ENCODE results near the gene DPP3. TPM values are rescaled to one million over a fixed set of nuclear protein-coding genes. Genes with fewer than 3 reads are reported as not detected.

Gene DPP3
- polyA plus RNA-seq, 2 of the 4 experiments (the other 2 are of a cell fraction), result 52.2 to 70.5 TPM

GRCh38 chr11:66468691-66469090 lies 11.5 kb upstream of the DPP3 start:
- FAIRE-seq (no peak), ATAC-seq (no peak), DNase-seq (ENCODE audit: low read depth in 1 of 2, low spot score in 1 of 2) (no peak)
- ChIA-PET CTCF (interaction anchor here (0.5 to 4.8 kb wide), 9 partner anchors 11 to 847 kb away, joined by 3 to 37 read pairs (median 4); partner anchors contain the start of genes DPP3 and MRPL11), POLR2A (interaction anchor here (1.5 kb wide), 1 partner anchor 11 kb away, joined by 11 read pairs; the partner anchor contains the start of gene DPP3)
- Histone ChIP-seq H3K27ac (no peak overlapping the region), H3K9me3 (no peaks in the 10 kb centered on the region), H3K4me2 (no peak overlapping the region), H3K4me1 (peaks cover 10% of the 10 kb centered on the region), H3K4me3 (no peak overlapping the region)
- no peak for TF ChIP-seq ESRRA (IDR thresholded peaks at IDR 0.05; ENCODE audit: borderline replicate concordance, low read length)
- no peak for TF ChIP-seq HEYL (CRISPR knock-in tag; IDR thresholded peaks at IDR 0.05)
- no peak for TF ChIP-seq BCL3 (IDR thresholded peaks at IDR 0.05)
- no peak for TF ChIP-seq ELK1 (IDR thresholded peaks at IDR 0.05; ENCODE audit: low read depth, low read length)
- no peak for TF ChIP-seq E2F6 (IDR thresholded peaks at IDR 0.05; ENCODE audit: borderline replicate concordance, low read depth)
- TF ChIP-seq RFX5 (IDR thresholded peaks at IDR 0.05), result no peak
- no peak for TF ChIP-seq CBX8 (IDR thresholded peaks at IDR 0.05)
- 91% methylated on average over 6 of the region's 6 CpGs for WGBS (ENCODE audit: missing lambda C conversion rate)

GRCh38 chr11:66469441-66469840 lies 10.8 kb upstream of the DPP3 start:
- Histone ChIP-seq H3K4me2 (no peak overlapping the region), H3K4me3 (no peak overlapping the region), H3K4me1 (peaks cover 10% of the 10 kb centered on the region), H3K27ac (no peak overlapping the region), H3K9me3 (no peaks in the 10 kb centered on the region)
- ChIA-PET POLR2A (interaction anchor here (1.5 kb wide), 1 partner anchor 11 kb away, joined by 11 read pairs; the partner anchor contains the start of gene DPP3), CTCF (interaction anchor here (0.5 to 4.8 kb wide), 9 partner anchors 10 to 846 kb away, joined by 3 to 37 read pairs (median 4); partner anchors contain the start of gene DPP3)
- no peak for ATAC-seq
- WGBS (ENCODE audit: missing lambda C conversion rate), result 94% methylated on average over 1 of the region's 1 CpG
- no peak for DNase-seq (ENCODE audit: low read depth in 1 of 2, low spot score in 1 of 2)
- FAIRE-seq, result no peak
- TF ChIP-seq HMGXB4 (CRISPR knock-in tag; IDR thresholded peaks at IDR 0.05; ENCODE audit: borderline replicate concordance) (no peak), USF2 (IDR thresholded peaks at IDR 0.05) (no peak), E2F6 (IDR thresholded peaks at IDR 0.05; ENCODE audit: borderline replicate concordance, low read depth) (no peak), NFE2L2 (conservative IDR thresholded peaks at IDR 0.05; ENCODE audit: low read length) (no peak), RNF2 (IDR thresholded peaks at IDR 0.05; ENCODE audit: borderline replicate concordance, low read depth) (no peak), NPAS2 (CRISPR knock-in tag; IDR thresholded peaks at IDR 0.05; ENCODE audit: borderline replicate concordance) (no peak), MYC (IDR thresholded peaks at IDR 0.05; ENCODE audit: borderline replicate concordance, low read length) (no peak), FOSB (CRISPR knock-in tag; IDR thresholded peaks at IDR 0.05) (no peak), ESRRA (IDR thresholded peaks at IDR 0.05; ENCODE audit: borderline replicate concordance, low read length) (no peak), HDAC2 (IDR thresholded peaks at IDR 0.05) (no peak), FOSL2 (IDR thresholded peaks at IDR 0.05) (no peak), FOSL2 (CRISPR knock-in tag; IDR thresholded peaks at IDR 0.05) (no peak), HES2 (IDR thresholded peaks at IDR 0.05) (no peak), JUN (IDR thresholded peaks at IDR 0.05) (no peak)

Measured in A549 (cell line).